SK-N-SH treated with all-trans-retinoic acid at 6 μM for 48 hours (cell line): ENCODE results near the gene CEPT1.
"Not testable (repeated sequence)": the region's sequence is repeated elsewhere in the genome, so short reads cannot be mapped to it uniquely, and the experiment has no call there.

ENCODE experiments used
- ATAC-seq: fragments of 200-7000 bp; cut with Tn5 transposase; 3 replicates; pipeline ENCODE4 v1.9.1; 2020; ENCODE audit warnings: mild to moderate bottlenecking, moderate library complexity
- ARNTL ChIP-seq: fragments of 450-650 bp; formaldehyde crosslinking; IDR thresholded peaks from 2 replicates; pipeline ENCODE4 v1.5.0; 2020; ENCODE audit warnings: low read depth, mild to moderate bottlenecking, moderate library complexity, borderline replicate concordance
- BACH2 ChIP-seq: fragments of 250-450 bp; sonication (Bioruptor Pico); IDR thresholded peaks from 2 replicates; pipeline ENCODE4 v1.9.0; 2021; ENCODE audit warnings: mild to moderate bottlenecking, borderline replicate concordance
- CSDC2 ChIP-seq: fragments of 250-450 bp; sonication (Bioruptor Pico); IDR thresholded peaks from 2 replicates; pipeline ENCODE4 v1.5.0; 2020; ENCODE audit warnings: mild to moderate bottlenecking, moderate library complexity
- ESRRG ChIP-seq: fragments of 250-450 bp; sonication (Bioruptor Pico); IDR thresholded peaks from 2 replicates; pipeline ENCODE4 v1.6.1; 2021; ENCODE audit warnings: mild to moderate bottlenecking
- GLIS3 ChIP-seq: fragments of 250-450 bp; sonication (Bioruptor Pico); IDR thresholded peaks from 2 replicates; pipeline ENCODE4 v1.5.0; 2020; ENCODE audit warnings: mild to moderate bottlenecking, moderate library complexity
- ISL1 ChIP-seq: fragments of 250-450 bp; sonication (Bioruptor Pico); IDR thresholded peaks from 2 replicates; pipeline ENCODE4 v2.1.2; 2022; ENCODE audit warnings: mild to moderate bottlenecking, moderate library complexity
- OSR1 ChIP-seq: fragments of 250-450 bp; sonication (Bioruptor Pico); IDR thresholded peaks from 2 replicates; pipeline ENCODE4 v1.8.0; 2022; ENCODE audit warnings: moderate library complexity, mild to moderate bottlenecking, inconsistent platforms
- PPARA ChIP-seq: fragments of 250-450 bp; sonication (Bioruptor Pico); IDR thresholded peaks from 2 replicates; pipeline ENCODE4 v1.5.0; 2020; ENCODE audit warnings: mild to moderate bottlenecking, borderline replicate concordance
- RARB ChIP-seq: fragments of 250-450 bp; sonication (Bioruptor Pico); IDR thresholded peaks from 2 replicates; pipeline ENCODE4 v1.8.0; 2021; ENCODE audit warnings: mild to moderate bottlenecking, moderate library complexity
- SNAI2 ChIP-seq: fragments of 250-450 bp; sonication (Bioruptor Pico); IDR thresholded peaks from 2 replicates; pipeline ENCODE4 v1.5.0; 2020; ENCODE audit warnings: mild to moderate bottlenecking, moderate library complexity
- TCF4 ChIP-seq: fragments of 250-450 bp; sonication (Bioruptor Pico); IDR thresholded peaks from 2 replicates; pipeline ENCODE4 v1.8.0; 2021; ENCODE audit warnings: mild to moderate bottlenecking, moderate library complexity, borderline replicate concordance
- TOX ChIP-seq: fragments of 250-450 bp; sonication (Bioruptor Pico); IDR thresholded peaks from 2 replicates; pipeline ENCODE4 v1.8.0; 2021; ENCODE audit warnings: mild to moderate bottlenecking, moderate library complexity, borderline replicate concordance
- TSHZ2 ChIP-seq: fragments of 250-450 bp; sonication (Bioruptor Pico); IDR thresholded peaks from 2 replicates; pipeline ENCODE4 v1.5.0; 2020; ENCODE audit warnings: mild to moderate bottlenecking, moderate library complexity
- ZC3H10 ChIP-seq: fragments of 250-450 bp; sonication (Bioruptor Pico); IDR thresholded peaks from 2 replicates; pipeline ENCODE4 v1.5.1; 2021; ENCODE audit warnings: mild to moderate bottlenecking, moderate library complexity
- ZFP3 ChIP-seq: fragments of 250-450 bp; sonication (Bioruptor Pico); IDR thresholded peaks from 2 replicates; pipeline ENCODE4 v1.5.0; 2020; ENCODE audit warnings: mild to moderate bottlenecking, moderate library complexity
- ZFP30 ChIP-seq: fragments of 450-650 bp; formaldehyde crosslinking; IDR thresholded peaks from 2 replicates; pipeline ENCODE4 v1.5.0; 2022; ENCODE audit warnings: mild to moderate bottlenecking, moderate library complexity
- ZNF565 ChIP-seq: fragments of 450-650 bp; formaldehyde crosslinking; conservative IDR thresholded peaks from 2 replicates; pipeline ENCODE4 v1.5.0; 2020; ENCODE audit warnings: low read depth, mild to moderate bottlenecking, moderate library complexity
- TF ChIP-seq, protein P1 (sequence below): fragments of 250-450 bp; sonication (Bioruptor Pico); IDR thresholded peaks from 2 replicates; pipeline ENCODE4 v1.5.1; 2020; ENCODE audit warnings: low read depth, mild to moderate bottlenecking, moderate library complexity
- TF ChIP-seq, protein P2 (sequence below): fragments of 250-450 bp; sonication (Bioruptor Pico); IDR thresholded peaks from 2 replicates; pipeline ENCODE4 v1.8.0; 2021; ENCODE audit warnings: low read depth, mild to moderate bottlenecking, moderate library complexity, borderline replicate concordance
- TF ChIP-seq, protein P3 (sequence below): fragments of 250-450 bp; sonication (Bioruptor Pico); IDR thresholded peaks from 2 replicates; pipeline ENCODE4 v1.8.0; 2020; ENCODE audit warnings: mild to moderate bottlenecking, moderate library complexity, borderline replicate concordance

Gene CEPT1

DNA sequence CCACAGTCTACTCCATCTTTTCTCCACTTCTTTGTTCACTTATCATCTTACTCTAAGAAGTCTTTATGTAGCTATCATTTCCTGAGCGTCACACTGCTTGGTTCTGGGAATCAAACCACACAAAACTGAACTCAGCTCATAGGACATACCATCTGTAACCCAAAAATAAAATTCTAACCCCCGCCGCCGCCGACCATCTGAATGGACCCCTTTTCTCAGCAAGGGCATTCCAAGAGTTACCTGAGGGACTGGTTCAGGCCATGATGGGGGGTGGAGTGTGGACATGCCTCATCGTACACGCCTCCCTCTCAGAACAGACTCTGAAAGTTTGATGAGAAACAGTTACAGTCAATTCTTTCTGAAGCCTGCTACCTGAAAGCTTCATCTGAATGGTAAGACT lies 74.9 kb downstream of the CEPT1 start (continued):
- TF ChIP-seq, protein P1, sequence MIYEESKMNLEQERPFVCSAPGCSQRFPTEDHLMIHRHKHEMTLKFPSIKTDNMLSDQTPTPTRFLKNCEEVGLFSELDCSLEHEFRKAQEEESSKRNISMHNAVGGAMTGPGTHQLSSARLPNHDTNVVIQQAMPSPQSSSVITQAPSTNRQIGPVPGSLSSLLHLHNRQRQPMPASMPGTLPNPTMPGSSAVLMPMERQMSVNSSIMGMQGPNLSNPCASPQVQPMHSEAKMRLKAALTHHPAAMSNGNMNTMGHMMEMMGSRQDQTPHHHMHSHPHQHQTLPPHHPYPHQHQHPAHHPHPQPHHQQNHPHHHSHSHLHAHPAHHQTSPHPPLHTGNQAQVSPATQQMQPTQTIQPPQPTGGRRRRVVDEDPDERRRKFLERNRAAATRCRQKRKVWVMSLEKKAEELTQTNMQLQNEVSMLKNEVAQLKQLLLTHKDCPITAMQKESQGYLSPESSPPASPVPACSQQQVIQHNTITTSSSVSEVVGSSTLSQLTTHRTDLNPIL (CRISPR knock-in tag), result no peak
- TF ChIP-seq RARB (CRISPR knock-in tag) (no peak), GLIS3 (CRISPR knock-in tag) (no peak), CSDC2 (CRISPR knock-in tag) (no peak), ARNTL (no peak), TOX (no peak)
- TF ChIP-seq, protein P2, sequence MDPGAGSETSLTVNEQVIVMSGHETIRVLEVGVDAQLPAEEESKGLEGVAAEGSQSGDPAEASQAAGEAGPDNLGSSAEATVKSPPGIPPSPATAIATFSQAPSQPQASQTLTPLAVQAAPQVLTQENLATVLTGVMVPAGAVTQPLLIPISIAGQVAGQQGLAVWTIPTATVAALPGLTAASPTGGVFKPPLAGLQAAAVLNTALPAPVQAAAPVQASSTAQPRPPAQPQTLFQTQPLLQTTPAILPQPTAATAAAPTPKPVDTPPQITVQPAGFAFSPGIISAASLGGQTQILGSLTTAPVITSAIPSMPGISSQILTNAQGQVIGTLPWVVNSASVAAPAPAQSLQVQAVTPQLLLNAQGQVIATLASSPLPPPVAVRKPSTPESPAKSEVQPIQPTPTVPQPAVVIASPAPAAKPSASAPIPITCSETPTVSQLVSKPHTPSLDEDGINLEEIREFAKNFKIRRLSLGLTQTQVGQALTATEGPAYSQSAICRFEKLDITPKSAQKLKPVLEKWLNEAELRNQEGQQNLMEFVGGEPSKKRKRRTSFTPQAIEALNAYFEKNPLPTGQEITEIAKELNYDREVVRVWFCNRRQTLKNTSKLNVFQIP (CRISPR knock-in tag), result no peak

- not testable (repeated sequence) for ATAC-seq
These were observed 75.3 kb downstream of the CEPT1 start for GRCh38 chr1:111215285-111215684.

DNA sequence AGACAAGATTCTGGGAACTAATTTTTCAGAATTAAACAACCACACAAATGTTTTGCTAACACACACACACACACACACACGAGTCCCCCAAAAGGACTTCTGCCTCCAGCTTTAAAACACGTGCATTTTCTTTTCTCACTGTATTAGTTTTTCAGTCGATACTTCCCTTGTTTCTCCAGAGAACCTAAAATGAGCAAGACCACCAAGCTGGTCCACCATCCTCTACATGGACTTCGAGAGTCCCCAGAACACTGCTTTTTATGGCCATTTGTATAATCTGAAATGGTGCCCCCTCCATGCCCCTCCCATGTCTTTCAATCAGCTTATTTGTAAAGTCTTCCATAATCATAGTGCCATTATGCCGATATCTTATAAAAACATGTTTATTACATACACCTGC lies 76.7 kb downstream of the CEPT1 start:
- TF ChIP-seq TSHZ2 (CRISPR knock-in tag) (no peak), SNAI2 (CRISPR knock-in tag) (no peak), RARB (CRISPR knock-in tag) (no peak), ESRRG (CRISPR knock-in tag) (no peak), PPARA (no peak), GLIS3 (CRISPR knock-in tag) (no peak), ZNF565 (CRISPR knock-in tag) (no peak), ARNTL (no peak), CSDC2 (CRISPR knock-in tag) (no peak), TCF4 (CRISPR knock-in tag) (no peak), BACH2 (CRISPR knock-in tag) (no peak)
- TF ChIP-seq, protein P3, sequence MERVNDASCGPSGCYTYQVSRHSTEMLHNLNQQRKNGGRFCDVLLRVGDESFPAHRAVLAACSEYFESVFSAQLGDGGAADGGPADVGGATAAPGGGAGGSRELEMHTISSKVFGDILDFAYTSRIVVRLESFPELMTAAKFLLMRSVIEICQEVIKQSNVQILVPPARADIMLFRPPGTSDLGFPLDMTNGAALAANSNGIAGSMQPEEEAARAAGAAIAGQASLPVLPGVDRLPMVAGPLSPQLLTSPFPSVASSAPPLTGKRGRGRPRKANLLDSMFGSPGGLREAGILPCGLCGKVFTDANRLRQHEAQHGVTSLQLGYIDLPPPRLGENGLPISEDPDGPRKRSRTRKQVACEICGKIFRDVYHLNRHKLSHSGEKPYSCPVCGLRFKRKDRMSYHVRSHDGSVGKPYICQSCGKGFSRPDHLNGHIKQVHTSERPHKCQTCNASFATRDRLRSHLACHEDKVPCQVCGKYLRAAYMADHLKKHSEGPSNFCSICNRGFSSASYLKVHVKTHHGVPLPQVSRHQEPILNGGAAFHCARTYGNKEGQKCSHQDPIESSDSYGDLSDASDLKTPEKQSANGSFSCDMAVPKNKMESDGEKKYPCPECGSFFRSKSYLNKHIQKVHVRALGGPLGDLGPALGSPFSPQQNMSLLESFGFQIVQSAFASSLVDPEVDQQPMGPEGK (CRISPR knock-in tag), result no peak
- no peak for ATAC-seq

- TF ChIP-seq ZFP30 (CRISPR knock-in tag) (no peak), ARNTL (no peak), RARB (CRISPR knock-in tag) (no peak), ISL1 (no peak), ESRRG (CRISPR knock-in tag) (no peak), OSR1 (no peak), ZC3H10 (CRISPR knock-in tag) (no peak), PPARA (no peak), ZFP3 (no peak)
- no peak for ATAC-seq
These were observed 77.3 kb downstream of the CEPT1 start for GRCh38 chr1:111217183-111217910.
